HPDE6-E6E7 (cell line): ENCODE results near the gene ARHGAP40.

Source experiments
- DNase-seq: peaks from one replicate; pipeline ENCODE4 v3.0.0; 2011; ENCODE audit warnings: missing footprints; ENCODE audit errors: extremely low spot score

Gene ARHGAP40

GRCh38 chr20:38617011-38617829, 15.6 kb downstream of the ARHGAP40 start:
- peak; percentile 100 for DNase-seq

GRCh38 chr20:38617830-38618196, 16.2 kb downstream of the ARHGAP40 start:
- no peak for DNase-seq

GRCh38 chr20:38620441-38620840, 18.8 kb downstream of the ARHGAP40 start:
- no peak for DNase-seq

- DNase-seq: no peak
These were observed 21.5 kb downstream of the ARHGAP40 start for GRCh38 chr20:38623061-38623460.

- no peak for DNase-seq
These were observed 22.5 kb downstream of the ARHGAP40 start for GRCh38 chr20:38624084-38624483.

- DNase-seq: no peak
These were observed 24.3 kb downstream of the ARHGAP40 start for GRCh38 chr20:38625896-38626295.

GRCh38 chr20:38626921-38627659, 25.5 kb downstream of the ARHGAP40 start:
- DNase-seq: no peak

- DNase-seq: no peak
These were observed 27.2 kb downstream of the ARHGAP40 start for GRCh38 chr20:38628580-38629470.

- no peak for DNase-seq
These were observed 28.4 kb downstream of the ARHGAP40 start for GRCh38 chr20:38629979-38630378.

GRCh38 chr20:38630727-38631126, 29.1 kb downstream of the ARHGAP40 start:
- no peak for DNase-seq

- no peak for DNase-seq
These were observed 29.8 kb downstream of the ARHGAP40 start for GRCh38 chr20:38631155-38632022.

GRCh38 chr20:38633577-38634093, 32.0 kb downstream of the ARHGAP40 start:
- DNase-seq: peak; percentile 84

- DNase-seq: no peak
These were observed 34.2 kb downstream of the ARHGAP40 start for GRCh38 chr20:38635721-38636288.

- DNase-seq: no peak
These were observed 38.9 kb downstream of the ARHGAP40 start for GRCh38 chr20:38640521-38640920.

- no peak for DNase-seq
These were observed 40.9 kb downstream of the ARHGAP40 start for GRCh38 chr20:38642498-38642897.

- DNase-seq: no peak
These were observed 43.1 kb downstream of the ARHGAP40 start for GRCh38 chr20:38644588-38645260.

GRCh38 chr20:38645351-38645750, 43.7 kb downstream of the ARHGAP40 start:
- DNase-seq: no peak

- peak; percentile 96 for DNase-seq
These were observed 44.6 kb downstream of the ARHGAP40 start for GRCh38 chr20:38645980-38646858.
